ENCODE measurements around the gene SCRN3. TPM values are rescaled to one million over a fixed set of nuclear protein-coding genes. Genes with fewer than 3 reads are reported as not detected.
A peak's percentile ranks its signal among the peaks of the same experiment; 100 is the strongest.
"Not testable (repeated sequence)": the region's sequence is repeated elsewhere in the genome, so short reads cannot be mapped to it uniquely, and the experiment has no call there.

The SCRN3 gene
- total RNA-seq, result 24.0 and 31.6 TPM in 2 replicates

DNA sequence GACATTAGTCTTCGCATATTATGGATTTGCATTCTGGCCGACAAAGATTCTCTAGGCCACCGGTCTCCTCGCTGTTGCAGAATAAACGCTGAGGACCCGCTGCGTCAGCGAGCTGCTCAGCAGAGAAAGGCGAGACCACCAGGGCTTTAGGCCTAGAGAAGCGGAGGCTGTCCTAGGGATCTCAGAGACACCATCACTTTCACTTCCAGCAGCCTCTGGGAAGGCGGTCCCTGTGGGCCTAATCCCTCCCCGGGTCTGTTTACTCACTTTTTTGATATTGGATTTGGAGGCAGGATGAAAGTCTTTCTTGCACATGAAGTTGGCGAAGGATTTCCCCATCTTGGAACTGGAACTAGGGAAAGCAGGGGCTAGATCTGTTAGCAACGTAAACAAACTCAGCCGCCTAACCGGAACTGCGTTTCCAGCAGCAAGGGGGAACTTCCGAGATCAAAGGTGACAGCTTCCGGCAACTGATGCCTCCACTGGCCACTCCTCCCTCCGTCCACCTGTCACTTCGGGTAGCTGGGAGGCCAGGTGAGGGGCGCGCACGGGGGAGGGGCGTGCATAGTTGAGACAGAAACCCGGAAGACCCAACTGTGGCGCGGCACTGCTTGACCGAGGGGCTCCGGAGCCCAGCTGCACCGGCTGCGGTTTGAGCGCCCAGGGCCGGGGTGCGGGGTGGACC, at the start of gene SCRN3:
SCRN3 (plus strand) TSS at position 447 of the 685 bp plus-strand sequence. CDS start 2,554 bp downstream, outside the sequence.
- peak; percentile 76 for DNase-seq

DNA sequence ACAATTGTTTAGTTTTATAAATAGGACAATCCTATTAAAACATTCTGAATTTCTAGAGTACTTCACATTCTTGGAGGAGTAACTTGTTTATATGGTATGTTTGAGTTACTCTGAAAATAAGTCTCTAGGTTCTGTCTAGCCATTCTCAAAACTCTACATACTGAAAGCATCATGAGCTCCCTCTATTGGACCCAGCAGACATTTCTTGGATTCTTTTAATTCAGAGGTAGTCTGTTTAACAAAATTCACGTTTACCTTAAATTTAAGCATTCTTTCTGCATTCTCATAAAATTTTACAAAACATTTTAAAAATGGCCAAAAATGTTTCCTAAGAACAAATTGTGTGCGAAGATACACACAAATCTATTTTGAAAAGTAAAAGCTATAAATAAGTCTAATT, 45.5 kb upstream of the SCRN3 start:
- no peak for DNase-seq

DNA sequence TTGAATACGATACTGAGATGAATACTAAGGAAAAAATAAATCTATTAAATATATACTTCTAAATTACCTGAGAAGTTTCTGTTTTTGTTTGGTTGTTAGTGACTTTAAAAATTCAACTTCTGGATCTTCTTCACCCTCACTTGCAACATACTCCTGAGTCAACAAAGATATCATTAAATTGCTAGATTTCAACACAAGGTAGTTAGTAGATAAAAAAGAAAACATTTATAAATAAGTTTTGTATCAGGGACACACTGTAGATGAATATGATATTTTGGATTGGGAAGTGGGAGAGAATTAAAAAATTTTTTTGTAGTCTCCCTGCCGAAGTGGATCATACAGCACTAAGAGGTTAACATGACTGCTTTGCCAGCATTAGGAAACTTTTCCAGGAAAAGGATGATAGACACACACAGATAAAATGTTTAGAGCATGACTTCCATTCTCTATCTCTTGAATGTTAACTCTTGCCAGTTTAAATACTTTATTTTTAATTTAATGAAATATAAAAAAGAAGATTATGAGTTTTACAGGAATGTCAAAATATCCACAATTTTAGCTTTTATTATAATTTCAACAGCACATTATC, 44.8 kb upstream of the SCRN3 start:
- DNase-seq, result no peak

GRCh38 chr2:174353004-174353403, 42.5 kb upstream of the SCRN3 start:
- DNase-seq, result no peak

DNA sequence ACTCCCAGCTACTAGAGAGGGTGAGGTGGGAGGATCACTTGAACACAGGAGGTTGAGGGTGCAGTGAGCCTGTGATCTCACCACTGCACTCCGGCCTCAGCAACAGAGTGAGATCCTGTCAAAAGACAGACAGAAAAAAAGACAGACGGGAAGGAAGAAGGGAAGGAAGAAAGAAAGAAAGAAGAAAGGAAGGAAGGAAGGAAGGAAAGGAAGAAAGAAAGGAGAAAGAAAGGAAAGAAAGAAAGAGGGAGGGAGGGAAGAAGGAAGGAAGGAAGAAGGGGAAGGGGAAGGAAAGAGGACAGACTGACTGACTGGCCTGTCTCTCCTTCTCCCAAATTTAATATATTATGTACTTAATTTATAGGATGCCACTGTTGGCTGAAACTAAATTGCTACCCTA, 39.2 kb upstream of the SCRN3 start:
- no peak for DNase-seq

DNA sequence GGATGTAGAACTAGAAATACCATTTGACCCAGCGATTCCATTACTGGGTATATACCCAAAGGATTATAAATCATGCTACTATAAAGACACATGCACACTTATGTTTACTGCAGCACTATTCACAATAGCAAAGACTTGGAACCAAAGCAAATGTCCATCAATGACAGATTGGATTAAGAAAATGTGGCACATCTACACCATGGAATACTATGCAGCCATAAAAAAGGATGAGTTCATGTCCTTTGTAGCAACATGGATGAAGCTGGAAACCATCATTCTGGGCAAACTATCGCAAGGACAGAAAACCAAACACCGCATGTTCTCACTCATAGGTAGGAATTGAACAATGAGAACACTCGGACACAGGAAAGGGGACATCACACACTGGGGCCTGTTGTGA, 35.9 kb upstream of the SCRN3 start:
- DNase-seq, result not testable (repeated sequence)

DNA sequence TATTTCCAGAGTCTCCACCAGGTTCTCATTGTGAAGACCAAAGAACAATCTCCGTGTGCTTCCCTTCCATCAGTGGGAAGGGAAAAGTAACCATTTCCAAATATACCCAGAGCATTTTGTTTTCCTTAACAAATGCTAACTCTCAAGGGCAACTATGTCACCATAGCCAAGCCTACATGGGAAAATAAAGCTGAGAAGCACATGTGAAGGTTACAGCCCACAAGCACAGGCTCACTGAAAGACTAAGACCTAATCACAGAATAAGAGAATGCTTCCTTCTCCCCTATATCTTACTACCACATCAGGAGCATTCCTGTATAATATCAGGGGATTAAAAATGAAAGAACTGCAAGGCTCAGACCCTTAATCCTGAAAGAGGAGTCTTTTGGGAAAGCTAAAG, 32.6 kb upstream of the SCRN3 start:
- no peak for DNase-seq

DNA sequence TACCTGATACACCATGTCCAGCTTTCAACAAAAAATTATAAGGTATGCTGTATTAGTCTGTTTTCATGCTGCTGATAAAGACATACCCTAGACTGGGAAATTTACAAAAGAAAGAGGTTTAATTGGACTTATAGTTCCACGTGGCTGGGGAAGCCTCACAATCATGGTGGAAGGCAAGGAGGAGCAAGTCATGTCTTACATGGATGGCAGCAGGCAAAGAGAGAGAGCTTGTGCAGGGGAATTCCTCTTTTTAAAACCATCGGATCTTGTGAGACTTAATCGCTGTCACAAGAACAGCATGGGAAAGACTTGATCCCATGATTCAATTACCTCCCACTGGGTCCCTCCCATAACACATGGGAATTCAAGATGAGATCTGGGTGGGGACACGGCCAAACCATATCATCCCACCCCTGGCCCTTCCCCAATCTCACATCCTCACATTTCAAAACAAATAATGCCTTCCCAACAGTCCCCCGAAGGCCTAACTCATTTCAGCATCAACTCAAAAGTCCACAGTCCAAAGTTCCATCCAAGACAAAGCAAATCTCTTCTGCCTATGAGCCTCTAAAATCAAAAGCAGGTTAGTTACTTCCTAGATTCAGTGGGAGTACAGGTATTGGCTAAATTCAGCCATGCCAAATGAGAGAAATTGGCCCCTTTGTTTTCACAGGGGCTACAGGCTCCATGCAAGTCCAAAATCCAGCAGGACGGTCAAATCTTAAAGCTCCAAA, 31.9 kb upstream of the SCRN3 start:
- not testable (repeated sequence) for DNase-seq

DNA sequence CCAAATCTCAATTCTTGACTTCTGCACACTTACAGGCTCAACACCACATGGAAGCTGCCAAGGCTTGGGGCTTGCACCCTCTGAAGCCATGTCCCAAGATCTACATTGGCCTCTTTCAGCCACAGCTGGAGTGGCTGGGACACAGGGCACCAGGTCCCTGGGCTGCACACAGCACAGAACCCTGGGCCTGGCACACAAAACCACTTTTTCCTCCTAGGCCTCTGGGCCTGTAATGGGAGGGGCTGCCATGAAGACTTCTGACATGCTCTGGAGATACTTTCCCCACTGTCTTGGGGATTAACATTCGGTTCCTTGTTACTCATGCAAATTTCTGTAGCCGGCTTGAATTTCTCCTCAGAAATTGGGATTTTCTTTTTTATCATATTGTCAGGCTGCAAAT, 30.9 kb upstream of the SCRN3 start:
- DNase-seq, result no peak

- no peak for DNase-seq
Observed at GRCh38 chr2:174365571-174365970, 30.0 kb upstream of the SCRN3 start.

- DNase-seq, result no peak
Observed at GRCh38 chr2:174368691-174369090, 26.8 kb upstream of the SCRN3 start.

- no peak for DNase-seq
Observed at GRCh38 chr2:174376967-174377366, 18.6 kb upstream of the SCRN3 start.

- no peak for DNase-seq
Observed at GRCh38 chr2:174383796-174384195, 11.7 kb upstream of the SCRN3 start.

DNA sequence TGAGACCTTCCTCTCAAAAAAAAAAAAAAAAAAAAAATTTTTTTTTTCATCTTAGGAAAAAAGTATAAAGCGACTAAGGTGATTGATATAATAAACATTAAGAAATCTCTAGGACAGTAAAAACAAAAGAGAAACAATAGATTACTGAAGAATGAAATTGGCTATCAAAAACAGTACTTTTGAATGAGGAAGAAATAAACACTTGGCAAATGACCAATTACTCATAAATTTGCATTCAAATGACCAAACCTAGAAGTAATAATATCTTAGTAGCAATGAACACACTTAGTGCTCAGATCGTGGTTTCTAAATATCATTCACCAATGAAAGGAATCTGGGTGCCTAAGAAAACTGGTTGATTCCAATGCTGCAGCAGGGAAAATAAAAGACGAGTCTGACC, 10.3 kb upstream of the SCRN3 start:
- no peak for DNase-seq

- DNase-seq, result not testable (repeated sequence)
Observed at GRCh38 chr2:174388706-174389105, 6.8 kb upstream of the SCRN3 start.

GRCh38 chr2:174389542-174389941, 6.0 kb upstream of the SCRN3 start:
- no peak for DNase-seq

GRCh38 chr2:174390303-174390702, 5.2 kb upstream of the SCRN3 start:
- not testable (repeated sequence) for DNase-seq

DNA sequence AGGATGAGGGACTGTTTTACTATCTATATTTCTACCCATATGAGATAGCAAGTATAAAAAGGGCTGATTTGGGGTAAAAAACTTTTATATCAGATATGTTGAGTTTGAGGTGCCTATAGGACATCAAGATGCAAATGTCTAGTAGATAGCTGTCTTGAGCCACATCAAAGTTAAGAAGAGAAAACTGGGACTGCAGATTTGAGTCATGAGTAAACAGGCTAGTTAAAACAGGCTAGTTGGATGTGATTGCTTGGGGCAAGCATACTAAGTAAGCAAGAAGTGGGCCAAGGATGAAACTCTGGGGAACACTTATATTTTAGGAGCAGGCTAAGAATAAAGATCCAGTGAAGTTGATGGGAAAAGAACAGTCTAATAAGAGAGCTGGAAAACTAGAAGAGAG, 2.8 kb upstream of the SCRN3 start:
- DNase-seq, result no peak

DNA sequence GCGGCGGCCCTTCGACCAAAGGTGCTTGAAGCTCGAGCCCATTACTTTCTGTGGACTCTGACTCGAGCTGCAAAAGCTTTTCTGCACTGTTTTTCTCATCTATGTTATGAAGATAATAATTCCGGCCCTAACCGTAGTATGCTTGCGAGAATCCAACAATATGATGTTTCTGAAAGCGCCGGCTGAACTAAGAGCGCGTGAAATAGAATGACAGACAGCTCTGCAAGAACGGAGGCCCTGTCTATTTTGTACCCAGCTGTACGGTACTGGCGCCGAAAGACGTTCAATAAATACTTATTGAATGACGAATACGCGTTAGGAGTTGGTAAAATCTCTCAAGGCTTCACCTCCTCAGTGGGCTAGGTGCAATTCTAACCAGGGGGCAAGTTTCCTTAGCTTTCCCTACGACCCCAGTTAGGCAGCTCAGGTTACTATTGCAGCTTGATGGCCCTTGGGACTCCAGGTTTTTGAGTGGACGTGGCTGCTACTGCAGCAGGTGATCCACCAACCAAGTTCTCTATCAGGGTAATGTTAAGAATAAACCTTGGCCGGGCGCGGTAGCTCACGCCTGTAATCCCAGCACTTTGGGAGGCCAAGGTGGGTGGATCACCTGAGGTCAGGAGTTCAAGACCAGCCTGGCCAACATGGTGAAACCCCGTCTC, 570 bp downstream of the SCRN3 start:
- peak; percentile 37 for DNase-seq

GRCh38 chr2:174397773-174398172, 2.2 kb downstream of the SCRN3 start:
- DNase-seq, result no peak

DNA sequence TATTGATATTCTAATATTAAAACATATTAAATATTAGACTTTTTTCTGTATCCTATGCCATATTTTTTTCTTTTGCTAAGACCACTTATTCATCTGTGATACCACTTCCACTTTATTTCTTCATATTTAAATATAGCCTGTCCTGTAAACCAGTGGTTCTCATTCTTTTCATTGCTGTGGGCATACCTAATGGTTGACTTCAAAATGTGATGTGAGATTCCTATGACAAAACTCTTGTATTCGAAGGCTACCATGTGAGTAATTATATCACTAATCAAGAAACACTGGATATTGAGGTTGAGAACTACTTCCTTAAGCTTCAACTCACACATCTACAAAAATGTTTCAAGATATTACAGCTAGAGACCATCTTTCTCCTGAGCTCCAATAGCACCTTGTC, 3.6 kb downstream of the SCRN3 start:
- DNase-seq, result no peak

GRCh38 chr2:174400853-174401252, 5.3 kb downstream of the SCRN3 start:
- DNase-seq, result no peak

DNA sequence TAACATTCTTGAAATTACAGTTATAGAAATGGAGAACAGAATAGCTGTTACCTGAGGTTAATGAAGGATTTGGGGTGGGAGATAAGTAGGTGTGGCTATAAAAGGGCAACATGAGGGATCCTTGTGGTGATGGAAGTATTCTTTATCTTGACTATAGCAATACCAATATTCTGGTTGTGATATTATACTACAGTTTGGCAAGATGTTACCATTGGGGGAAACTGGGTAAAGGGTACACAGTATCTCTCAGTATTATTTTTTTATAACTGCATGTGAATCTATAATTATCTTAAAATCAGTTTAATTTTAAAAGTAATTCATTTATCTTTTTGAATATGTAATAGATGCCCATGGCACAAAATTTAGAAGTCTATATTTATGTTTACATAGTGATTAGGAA, 8.1 kb downstream of the SCRN3 start:
- no peak for DNase-seq
